ENCODE data around the gene BAZ1B. TPM values are rescaled to one million over a fixed set of nuclear protein-coding genes. Genes with fewer than 3 reads are reported as not detected.
"Not testable (repeated sequence)": the region's sequence is repeated elsewhere in the genome, so short reads cannot be mapped to it uniquely, and the experiment has no call there.

BAZ1B gene
- total RNA-seq, 2 donors from 2014 or later, result 28.3 to 32.3 TPM

DNA sequence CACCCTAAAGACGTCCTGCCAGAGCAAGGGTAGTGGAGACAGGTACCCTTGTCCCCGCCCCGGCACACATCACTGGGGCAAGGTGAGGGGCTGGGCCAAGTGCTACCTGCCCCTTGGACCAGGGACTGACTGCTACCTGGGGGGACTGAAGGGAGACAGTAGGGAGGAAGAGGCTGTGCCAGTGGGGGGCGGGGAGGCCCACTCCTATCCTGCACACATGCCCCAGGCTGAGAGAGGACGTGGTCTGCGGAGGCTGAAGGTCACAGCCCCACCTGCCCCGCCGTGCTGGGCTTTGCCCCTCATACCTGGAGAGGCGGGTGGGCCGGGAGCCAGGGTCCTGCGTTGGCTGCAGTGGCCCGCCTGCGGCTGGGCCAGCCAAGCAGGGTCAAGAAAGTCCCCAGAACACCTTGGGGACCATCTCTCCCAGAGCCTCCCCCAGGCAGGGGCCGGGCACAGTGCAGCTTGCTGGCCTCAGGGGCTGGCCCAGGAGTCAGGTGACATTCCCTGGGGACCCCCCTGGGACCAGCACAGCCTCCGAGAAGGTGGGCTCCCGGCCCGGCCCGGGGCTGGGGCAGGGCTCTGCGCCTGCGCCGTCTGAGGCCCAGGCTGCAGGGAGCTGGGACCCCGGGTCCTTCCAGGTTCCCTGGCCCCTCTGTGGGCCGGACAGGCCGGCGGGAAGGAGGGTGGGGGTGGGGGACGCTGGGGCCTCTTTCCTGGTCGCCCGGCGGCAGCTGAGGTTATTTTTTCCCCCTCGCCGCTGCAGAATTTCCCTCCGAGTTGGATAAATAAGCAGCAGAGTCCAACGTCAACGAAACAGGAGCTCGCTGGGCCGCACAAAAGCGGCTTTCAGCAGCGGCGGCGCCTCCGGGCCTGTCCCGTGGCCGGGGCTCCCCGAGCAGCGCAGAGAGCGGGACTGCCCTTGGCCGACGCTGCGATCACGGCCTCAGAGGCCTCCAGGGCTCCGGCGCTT lies 98.3 kb downstream of the BAZ1B start:
- Histone ChIP-seq H3K27me3 (no peaks in the 10 kb centered on the region), H3K27ac (peak overlapping the region in 1 of 4 donors; percentile 28), H3K4me3 (no peak overlapping the region), H3K4me1 (peaks cover 5% of the 10 kb centered on the region), H3K36me3 (replicated peaks in 1 of 2; ENCODE audit: insufficient read depth in 1 of 2, low read depth in 2 of 2) (no peaks in the 10 kb centered on the region), H3K9me3 (no peaks in the 10 kb centered on the region)
- intact Hi-C loops (cut with DNase I), result no loop called here
- DNase-seq (no peak), ATAC-seq (peak; percentile 46)
- no peak for TF ChIP-seq POLR2A (IDR thresholded peaks at IDR 0.05)
- TF ChIP-seq, protein P1, sequence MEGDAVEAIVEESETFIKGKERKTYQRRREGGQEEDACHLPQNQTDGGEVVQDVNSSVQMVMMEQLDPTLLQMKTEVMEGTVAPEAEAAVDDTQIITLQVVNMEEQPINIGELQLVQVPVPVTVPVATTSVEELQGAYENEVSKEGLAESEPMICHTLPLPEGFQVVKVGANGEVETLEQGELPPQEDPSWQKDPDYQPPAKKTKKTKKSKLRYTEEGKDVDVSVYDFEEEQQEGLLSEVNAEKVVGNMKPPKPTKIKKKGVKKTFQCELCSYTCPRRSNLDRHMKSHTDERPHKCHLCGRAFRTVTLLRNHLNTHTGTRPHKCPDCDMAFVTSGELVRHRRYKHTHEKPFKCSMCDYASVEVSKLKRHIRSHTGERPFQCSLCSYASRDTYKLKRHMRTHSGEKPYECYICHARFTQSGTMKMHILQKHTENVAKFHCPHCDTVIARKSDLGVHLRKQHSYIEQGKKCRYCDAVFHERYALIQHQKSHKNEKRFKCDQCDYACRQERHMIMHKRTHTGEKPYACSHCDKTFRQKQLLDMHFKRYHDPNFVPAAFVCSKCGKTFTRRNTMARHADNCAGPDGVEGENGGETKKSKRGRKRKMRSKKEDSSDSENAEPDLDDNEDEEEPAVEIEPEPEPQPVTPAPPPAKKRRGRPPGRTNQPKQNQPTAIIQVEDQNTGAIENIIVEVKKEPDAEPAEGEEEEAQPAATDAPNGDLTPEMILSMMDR (IDR thresholded peaks at IDR 0.05), result no peak
- 29 to 37% methylated on average over 27 to 51 of the region's 52 CpGs for WGBS, 2 donors

DNA sequence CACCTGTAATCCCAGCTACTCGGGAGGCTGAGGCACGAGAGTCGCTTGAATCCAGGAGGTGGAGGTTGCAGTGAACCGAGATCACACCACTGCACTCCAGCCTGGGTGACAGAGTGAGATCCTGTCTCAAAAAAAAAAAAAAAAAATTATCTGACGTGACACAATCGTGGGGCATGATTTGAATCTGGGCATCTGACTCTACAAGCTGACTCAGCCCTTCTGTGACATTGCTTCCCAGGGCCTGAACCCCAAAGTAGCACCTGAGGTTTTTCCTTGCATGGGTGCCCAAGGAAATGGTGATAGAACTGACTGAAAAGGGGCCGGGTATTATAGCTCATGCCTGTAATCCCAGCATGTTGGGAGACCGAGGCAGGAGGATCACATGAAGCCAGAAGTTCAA lies 101.5 kb downstream of the BAZ1B start:
- 61 to 70% methylated on average over 8 of the region's 8 CpGs for WGBS, 2 donors
- H3K27me3 ChIP-seq; DNase-seq; H3K27ac ChIP-seq; H3K4me1 ChIP-seq; H3K4me3 ChIP-seq; ATAC-seq; H3K36me3 ChIP-seq (replicated peaks in 1 of 2; ENCODE audit: insufficient read depth in 1 of 2, low read depth in 2 of 2); intact Hi-C loops (cut with DNase I); H3K9me3 ChIP-seq: not testable (repeated sequence)

DNA sequence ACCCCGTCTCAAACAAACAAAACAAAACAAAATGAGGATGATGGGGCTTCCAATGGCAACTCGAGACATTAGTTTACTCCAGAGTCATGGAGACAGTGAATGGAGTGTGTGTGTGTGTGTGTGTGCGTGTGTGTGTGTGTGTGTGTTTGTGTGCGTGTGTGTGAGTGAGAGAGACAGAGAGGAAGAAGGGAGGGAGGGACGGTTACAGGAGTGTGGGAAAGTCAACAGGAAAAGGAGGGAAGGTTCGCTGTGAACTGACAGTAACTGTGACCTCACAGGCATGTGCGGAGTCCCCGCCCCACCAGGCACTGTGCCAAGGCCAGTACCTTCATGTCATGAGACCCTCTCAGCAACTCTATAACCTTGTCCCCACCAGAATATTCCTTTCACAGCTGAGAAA lies 102.1 kb downstream of the BAZ1B start:
- intact Hi-C loops (cut with DNase I); H3K27ac ChIP-seq; H3K9me3 ChIP-seq; H3K4me1 ChIP-seq; H3K36me3 ChIP-seq (replicated peaks in 1 of 2; ENCODE audit: insufficient read depth in 1 of 2, low read depth in 2 of 2); H3K4me3 ChIP-seq; H3K27me3 ChIP-seq: not testable (repeated sequence)
- WGBS, 2 donors, result 17% methylated on average over 8 of the region's 8 CpGs
- ATAC-seq (peak; percentile 50), DNase-seq (peak in 3 of 4 donors; percentile 32 to 57 (median 54))

DNA sequence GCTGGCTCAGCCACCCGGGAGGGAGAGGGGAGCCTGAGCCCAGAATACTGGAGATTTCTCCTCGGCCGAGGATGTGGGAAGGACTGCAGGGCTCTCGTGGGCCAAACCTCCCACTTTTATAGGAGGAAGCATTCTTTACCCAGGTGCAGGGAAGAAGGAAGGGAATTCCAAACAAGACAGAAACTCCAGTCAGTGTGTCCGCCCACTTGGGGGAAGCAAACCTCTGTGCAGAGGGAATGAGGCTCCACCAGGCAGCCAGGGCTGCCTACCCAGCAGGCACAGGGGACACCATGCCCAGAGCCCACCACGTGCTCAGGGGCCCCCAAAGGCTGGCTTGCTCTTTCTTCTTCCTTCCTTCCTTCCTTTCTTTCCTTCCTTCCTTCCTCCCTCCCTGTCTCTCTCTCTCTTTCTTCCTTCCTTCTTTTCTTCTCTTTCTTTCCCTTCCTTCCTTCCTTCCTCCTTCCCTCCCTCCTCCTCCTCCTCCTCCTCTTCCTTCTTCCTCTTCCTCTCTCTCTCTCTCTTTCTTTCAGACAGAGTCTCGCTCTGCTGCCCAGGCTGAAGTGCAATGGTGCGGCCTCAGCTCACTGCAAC lies 103.9 kb downstream of the BAZ1B start:
- H3K9me3 ChIP-seq, result no peaks in the 10 kb centered on the region
- H3K27me3 ChIP-seq, result no peaks in the 10 kb centered on the region
- no peaks in the 10 kb centered on the region for H3K4me1 ChIP-seq
- 78 to 87% methylated on average over 7 to 8 of the region's 8 CpGs for WGBS, 2 donors
- ATAC-seq (no peak), DNase-seq (no peak)
- no peak overlapping the region for H3K4me3 ChIP-seq
- no peaks in the 10 kb centered on the region for H3K36me3 ChIP-seq (replicated peaks in 1 of 2; ENCODE audit: insufficient read depth in 1 of 2, low read depth in 2 of 2)
- intact Hi-C loops (cut with DNase I), result no loop called here
- no peak overlapping the region for H3K27ac ChIP-seq
- TF ChIP-seq, protein P1 (IDR thresholded peaks at IDR 0.05), result no peak
- TF ChIP-seq POLR2A (IDR thresholded peaks at IDR 0.05), result no peak

DNA sequence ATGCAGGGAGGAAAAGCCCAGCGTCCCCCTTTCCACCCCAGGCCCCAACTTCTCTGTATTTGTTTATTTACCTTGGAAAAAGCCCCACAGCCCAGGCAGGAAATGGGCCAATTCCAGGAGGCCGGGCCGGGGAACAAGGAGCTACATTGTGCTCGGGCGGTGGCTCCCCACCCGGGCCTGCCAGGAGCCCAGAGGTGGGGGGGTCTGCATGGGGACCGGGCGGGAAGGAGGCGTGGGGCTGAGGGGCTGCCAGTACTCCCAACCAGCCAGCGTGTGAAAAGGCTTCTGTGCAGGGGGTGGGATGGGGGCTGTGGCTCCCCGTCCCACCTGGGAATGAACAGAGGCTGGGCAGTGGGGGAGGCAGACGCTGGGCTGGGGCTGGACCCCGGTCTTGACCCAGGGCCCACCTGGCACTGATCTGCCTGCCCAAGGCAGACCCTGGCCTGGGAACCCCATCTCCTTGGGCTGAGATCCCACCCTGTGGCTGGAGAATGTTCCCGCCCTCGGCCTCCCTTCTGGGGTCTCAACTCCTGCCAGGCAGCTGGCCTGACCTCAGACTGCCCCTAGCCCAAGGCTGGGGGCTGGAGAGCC lies 111.5 kb downstream of the BAZ1B start:
- H3K27me3 ChIP-seq; H3K36me3 ChIP-seq (replicated peaks in 1 of 2; ENCODE audit: insufficient read depth in 1 of 2, low read depth in 2 of 2); H3K4me3 ChIP-seq; H3K9me3 ChIP-seq; intact Hi-C loops (cut with DNase I): not testable (repeated sequence)
- 10 to 21% methylated on average over 8 to 13 of the region's 15 CpGs for WGBS, 2 donors
- DNase-seq (peak; percentile 56 to 75 (median 74)), ATAC-seq (peak; percentile 94)
- Histone ChIP-seq H3K27ac (peak overlapping the region; percentile 34 to 82 (median 72)), H3K4me1 (peaks cover 11% of the 10 kb centered on the region)

DNA sequence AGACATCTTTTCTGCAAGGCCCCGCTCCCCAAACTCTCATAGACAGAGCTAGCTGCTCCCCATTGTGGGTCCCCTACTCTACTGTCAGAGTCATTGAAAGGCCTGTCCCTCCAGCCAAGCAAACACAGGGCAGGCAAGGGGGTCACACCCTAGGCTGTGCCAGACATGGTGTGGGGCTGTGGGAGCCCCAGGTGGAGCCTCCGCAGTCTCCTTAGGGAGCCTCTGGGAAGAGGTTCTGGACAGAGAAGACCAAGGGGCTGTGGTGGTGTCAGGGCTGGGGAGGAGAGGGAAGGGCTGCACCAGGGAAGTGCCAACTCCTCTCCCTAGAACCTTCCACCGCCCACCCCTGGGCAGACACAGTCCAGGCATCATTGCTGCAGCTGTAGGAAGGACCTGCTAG lies 117.2 kb downstream of the BAZ1B start:
- H3K4me3 ChIP-seq; H3K27ac ChIP-seq; intact Hi-C loops (cut with DNase I); DNase-seq; H3K27me3 ChIP-seq; H3K9me3 ChIP-seq; ATAC-seq; H3K4me1 ChIP-seq; H3K36me3 ChIP-seq (replicated peaks in 1 of 2; ENCODE audit: insufficient read depth in 1 of 2, low read depth in 2 of 2): not testable (repeated sequence)
- 79 to 91% methylated on average over 1 to 3 of the region's 3 CpGs for WGBS, 2 donors

DNA sequence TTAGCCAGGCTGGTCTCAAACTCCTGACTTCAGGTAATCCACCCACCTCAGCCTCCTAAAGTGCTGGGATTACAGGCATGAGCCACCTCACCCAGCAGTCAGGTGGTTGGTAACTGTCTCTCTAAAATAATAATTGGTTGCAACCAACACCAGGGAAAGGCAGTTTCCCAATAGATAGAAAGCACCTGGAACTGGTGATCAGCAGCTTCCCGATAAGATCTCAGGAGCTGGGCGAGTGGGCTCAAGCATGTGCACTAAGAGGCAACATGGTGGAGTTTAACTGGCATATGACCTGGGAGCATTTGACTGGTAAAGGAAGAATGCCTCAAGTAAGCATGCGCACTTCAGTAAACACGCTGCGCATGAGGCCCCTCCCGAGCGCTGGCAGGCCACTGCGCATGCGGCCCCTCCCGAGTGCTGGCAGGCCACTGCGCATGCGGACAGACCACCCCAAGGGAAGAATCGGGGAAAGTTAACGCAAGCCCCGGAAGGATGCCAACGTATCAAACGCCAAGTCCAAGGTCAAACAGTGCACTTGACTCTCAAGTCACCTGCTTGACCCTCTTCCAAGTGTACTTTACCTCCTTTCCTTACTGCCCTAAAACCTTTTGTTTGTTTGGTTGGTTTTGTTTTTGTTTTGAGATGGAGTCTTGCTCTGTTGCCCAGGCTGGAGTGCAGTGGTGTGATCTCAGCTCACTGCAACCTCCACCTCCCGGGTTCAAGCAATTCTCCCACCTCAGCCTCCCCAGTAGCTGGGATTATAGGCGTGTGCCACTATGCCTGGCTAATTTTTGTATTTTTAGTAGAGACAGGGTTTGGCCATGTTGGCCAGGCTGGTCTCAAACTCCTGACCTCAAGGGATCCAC lies 122.7 kb downstream of the BAZ1B start:
- peak overlapping the region in 1 of 4 donors; percentile 25 for H3K27ac ChIP-seq
- 50 to 53% methylated on average over 10 to 19 of the region's 19 CpGs for WGBS, 2 donors
- H3K4me1 ChIP-seq; H3K9me3 ChIP-seq; intact Hi-C loops (cut with DNase I); H3K4me3 ChIP-seq; H3K36me3 ChIP-seq (replicated peaks in 1 of 2; ENCODE audit: insufficient read depth in 1 of 2, low read depth in 2 of 2); H3K27me3 ChIP-seq: not testable (repeated sequence)
- ATAC-seq, result peak; percentile 89
- peak; percentile 73 to 87 (median 84) for DNase-seq

Measured in body of pancreas (tissue), 4 donors.